HEK293 (cell line): Measurements from ENCODE around the gene MUTYH.

ENCODE experiments used
- GLI2 ChIP-seq: fragments of 450-650 bp; formaldehyde crosslinking; IDR thresholded peaks from 2 replicates; pipeline ENCODE4; 2017; ENCODE audit warnings: missing biosample characterization, missing genetic modification characterization, low read depth, borderline replicate concordance
- GLIS1 ChIP-seq: fragments of 450-650 bp; formaldehyde crosslinking; IDR thresholded peaks from 2 replicates; pipeline ENCODE4 v1.5.1; 2016; ENCODE audit warnings: missing biosample characterization, missing genetic modification characterization
- HOXA7 ChIP-seq: sonication (generic); formaldehyde crosslinking; IDR thresholded peaks from 2 replicates; pipeline ENCODE4 v1.8.1; 2022; ENCODE audit warnings: missing genetic modification reagents, borderline replicate concordance
- KLF1 ChIP-seq: fragments of 450-650 bp; formaldehyde crosslinking; IDR thresholded peaks from 2 replicates; pipeline ENCODE4 v1.5.1; 2016; ENCODE audit warnings: missing biosample characterization, missing genetic modification characterization
- KLF8 ChIP-seq: fragments of 450-650 bp; formaldehyde crosslinking; IDR thresholded peaks from 2 replicates; pipeline ENCODE4 v1.5.1; 2016; ENCODE audit warnings: missing biosample characterization, missing genetic modification characterization
- KLF9 ChIP-seq: fragments of 450-650 bp; formaldehyde crosslinking; IDR thresholded peaks from 2 replicates; pipeline ENCODE4 v1.5.1; 2016; ENCODE audit warnings: missing biosample characterization, missing genetic modification characterization, low read depth
- PRDM6 ChIP-seq: fragments of 450-650 bp; formaldehyde crosslinking; IDR thresholded peaks from 2 replicates; pipeline ENCODE4 v1.5.1; 2017; ENCODE audit warnings: missing biosample characterization, missing genetic modification characterization
- SCRT2 ChIP-seq: fragments of 450-650 bp; formaldehyde crosslinking; IDR thresholded peaks from 2 replicates; pipeline ENCODE4 v1.5.1; 2016; ENCODE audit warnings: missing biosample characterization, missing genetic modification characterization
- WT1 ChIP-seq: fragments of 450-650 bp; formaldehyde crosslinking; IDR thresholded peaks from 2 replicates; pipeline ENCODE4 v1.5.1; 2016; ENCODE audit warnings: missing biosample characterization, missing genetic modification characterization
- ZBTB17 ChIP-seq: fragments of 450-650 bp; formaldehyde crosslinking; IDR thresholded peaks from 2 replicates; pipeline ENCODE4 v1.5.1; 2016; ENCODE audit warnings: missing biosample characterization, missing genetic modification characterization
- ZBTB7A ChIP-seq: fragments of 450-650 bp; formaldehyde crosslinking; IDR thresholded peaks from 2 replicates; pipeline ENCODE4 v1.5.1; 2016; ENCODE audit warnings: low read depth, missing biosample characterization, missing genetic modification characterization
- ZFP3 ChIP-seq: fragments of 450-650 bp; formaldehyde crosslinking; IDR thresholded peaks from 2 replicates; pipeline ENCODE4 v1.5.1; 2016; ENCODE audit warnings: low read depth, missing biosample characterization, missing genetic modification characterization
- ZNF133 ChIP-seq: fragments of 450-650 bp; formaldehyde crosslinking; IDR thresholded peaks from 2 replicates; pipeline ENCODE4 v1.5.1; 2016; ENCODE audit warnings: missing biosample characterization, missing genetic modification characterization
- ZNF146 ChIP-seq: fragments of 450-650 bp; formaldehyde crosslinking; IDR thresholded peaks from 2 replicates; pipeline ENCODE4 v1.5.1; 2016; ENCODE audit warnings: missing biosample characterization, missing genetic modification characterization
- ZNF148 ChIP-seq: fragments of 450-650 bp; formaldehyde crosslinking; IDR thresholded peaks from 2 replicates; pipeline ENCODE4 v1.5.0; 2017; ENCODE audit warnings: missing biosample characterization, missing genetic modification characterization, borderline replicate concordance
- ZNF175 ChIP-seq: fragments of 450-650 bp; formaldehyde crosslinking; IDR thresholded peaks from 2 replicates; pipeline ENCODE4 v1.5.1; 2016; ENCODE audit warnings: missing biosample characterization, missing genetic modification characterization
- ZNF311 ChIP-seq: fragments of 450-650 bp; formaldehyde crosslinking; IDR thresholded peaks from 2 replicates; pipeline ENCODE4 v1.5.1; 2017; ENCODE audit warnings: missing biosample characterization, missing genetic modification characterization, borderline replicate concordance
- ZNF335 ChIP-seq: fragments of 450-650 bp; formaldehyde crosslinking; conservative IDR thresholded peaks from 2 replicates; pipeline ENCODE4 v1.5.1; 2016; ENCODE audit warnings: missing biosample characterization, missing genetic modification characterization
- ZNF341 ChIP-seq: fragments of 450-650 bp; formaldehyde crosslinking; IDR thresholded peaks from 2 replicates; pipeline ENCODE4; 2016; ENCODE audit warnings: low read depth, missing biosample characterization, missing genetic modification characterization
- ZNF350 ChIP-seq: fragments of 450-650 bp; formaldehyde crosslinking; IDR thresholded peaks from 2 replicates; pipeline ENCODE4 v1.5.0; 2017; ENCODE audit warnings: missing biosample characterization, mild to moderate bottlenecking, missing genetic modification characterization
- ZNF404 ChIP-seq: fragments of 450-650 bp; formaldehyde crosslinking; IDR thresholded peaks from 2 replicates; pipeline ENCODE4 v1.5.1; 2017; ENCODE audit warnings: missing biosample characterization, missing genetic modification characterization
- ZNF426 ChIP-seq: fragments of 450-650 bp; formaldehyde crosslinking; IDR thresholded peaks from 2 replicates; pipeline ENCODE4 v1.5.1; 2017; ENCODE audit warnings: missing biosample characterization, missing genetic modification characterization, mild to moderate bottlenecking, inconsistent platforms, moderate library complexity
- ZNF514 ChIP-seq: fragments of 450-650 bp; formaldehyde crosslinking; IDR thresholded peaks from 2 replicates; pipeline ENCODE4 v1.5.1; 2016; ENCODE audit warnings: missing biosample characterization, missing genetic modification characterization
- ZNF548 ChIP-seq: fragments of 450-650 bp; formaldehyde crosslinking; IDR thresholded peaks from 2 replicates; pipeline ENCODE4 v1.5.1; 2016; ENCODE audit warnings: missing biosample characterization, missing genetic modification characterization
- ZNF558 ChIP-seq: fragments of 450-650 bp; formaldehyde crosslinking; IDR thresholded peaks from 2 replicates; pipeline ENCODE4 v1.5.1; 2016; ENCODE audit warnings: missing biosample characterization, missing genetic modification characterization
- ZNF571 ChIP-seq: fragments of 450-650 bp; formaldehyde crosslinking; IDR thresholded peaks from 2 replicates; pipeline ENCODE4 v1.5.0; 2017; ENCODE audit warnings: missing biosample characterization, missing genetic modification characterization
- ZNF623 ChIP-seq: fragments of 450-650 bp; formaldehyde crosslinking; IDR thresholded peaks from 2 replicates; pipeline ENCODE4 v1.5.1; 2016; ENCODE audit warnings: missing biosample characterization, missing genetic modification characterization
- ZNF624 ChIP-seq: fragments of 450-650 bp; formaldehyde crosslinking; IDR thresholded peaks from 2 replicates; pipeline ENCODE4 v1.5.1; 2017; ENCODE audit warnings: missing biosample characterization, missing genetic modification characterization
- ZNF629 ChIP-seq: fragments of 450-650 bp; formaldehyde crosslinking; IDR thresholded peaks from 2 replicates; pipeline ENCODE4 v1.5.1; 2017; ENCODE audit warnings: missing biosample characterization, missing genetic modification characterization
- ZNF670 ChIP-seq: fragments of 450-650 bp; formaldehyde crosslinking; IDR thresholded peaks from 2 replicates; pipeline ENCODE4 v1.5.1; 2016; ENCODE audit warnings: missing biosample characterization, missing genetic modification characterization, low read depth
- ZNF692 ChIP-seq: fragments of 450-650 bp; formaldehyde crosslinking; IDR thresholded peaks from 2 replicates; pipeline ENCODE4 v1.5.1; 2016; ENCODE audit warnings: missing biosample characterization, missing genetic modification characterization
- ZNF776 ChIP-seq: fragments of 450-650 bp; formaldehyde crosslinking; IDR thresholded peaks from 2 replicates; pipeline ENCODE4 v1.5.0; 2017; ENCODE audit warnings: missing biosample characterization, missing genetic modification characterization, borderline replicate concordance
- ZSCAN23 ChIP-seq: fragments of 450-650 bp; formaldehyde crosslinking; IDR thresholded peaks from 2 replicates; pipeline ENCODE4 v1.5.1; 2016; ENCODE audit warnings: missing biosample characterization, missing genetic modification characterization
- ZSCAN4 ChIP-seq: fragments of 450-650 bp; formaldehyde crosslinking; IDR thresholded peaks from 2 replicates; pipeline ENCODE4 v1.5.1; 2017; ENCODE audit warnings: missing biosample characterization, missing genetic modification characterization

The MUTYH gene

GRCh38 chr1:45339789-45340558, at the start of gene MUTYH, which contains the start of gene TOE1 (continued):
- TF ChIP-seq ZBTB17 (tag by site-specific recombination) (peak; percentile 98), KLF8 (tag by site-specific recombination) (peak; percentile 74), ZNF133 (tag by site-specific recombination) (no peak), KLF9 (tag by site-specific recombination) (peak; percentile 97), ZNF335 (tag by site-specific recombination) (peak; percentile 99), KLF1 (tag by site-specific recombination) (no peak; the same call in 1 of the 2 replicates), ZNF629 (tag by site-specific recombination) (peak; percentile 72), ZNF558 (tag by site-specific recombination) (no peak; the same call in 1 of the 2 replicates), ZNF670 (tag by site-specific recombination) (no peak), GLIS1 (tag by site-specific recombination) (peak; percentile 96), ZSCAN23 (tag by site-specific recombination) (0 out of 2 replicates have a peak, but pooled peaks have one; percentile 20), ZNF776 (tag by site-specific recombination) (no peak), ZNF514 (tag by site-specific recombination) (no peak), ZNF548 (tag by site-specific recombination) (no peak), ZNF146 (tag by site-specific recombination) (0 out of 2 replicates have a peak, but pooled peaks have one; percentile 6), ZNF692 (tag by site-specific recombination) (peak; percentile 65), ZBTB7A (tag by site-specific recombination) (peak; percentile 14; the same call in 1 of the 2 replicates), WT1 (tag by site-specific recombination) (no peak), ZNF350 (tag by site-specific recombination) (no peak), ZNF148 (tag by site-specific recombination) (no peak), SCRT2 (tag by site-specific recombination) (peak; percentile 36; the same call in 1 of the 2 replicates), ZNF341 (tag by site-specific recombination) (peak; percentile 12; the same call in 1 of the 2 replicates), GLI2 (no peak), ZSCAN4 (tag by site-specific recombination) (no peak), ZNF426 (tag by site-specific recombination) (no peak), HOXA7 (no peak), ZNF624 (tag by site-specific recombination) (no peak), ZNF571 (tag by site-specific recombination) (no peak), ZNF175 (tag by site-specific recombination) (no peak), ZNF623 (0 out of 2 replicates have a peak, but pooled peaks have one; percentile 15), ZNF311 (tag by site-specific recombination) (no peak), ZNF404 (tag by site-specific recombination) (no peak), PRDM6 (tag by site-specific recombination) (no peak), ZFP3 (tag by site-specific recombination) (no peak)
